Mucosa of gallbladder (tissue), 1 donor: Measurements from ENCODE around the gene REM1. TPM values are rescaled to one million over a fixed set of nuclear protein-coding genes. Genes with fewer than 3 reads are reported as not detected.
"Not testable (repeated sequence)": the region's sequence is repeated elsewhere in the genome, so short reads cannot be mapped to it uniquely, and the experiment has no call there.

ENCODE experiments used
- DNase-seq: peaks from one replicate; pipeline ENCODE4 v3.0.0-alpha.2; 2020; ENCODE audit warnings: low spot score
- total RNA-seq: library from RNA; stranded (reverse); gene quantifications from one replicate; pipeline ENCODE4 v1.2.1, GENCODE V29; 2021
- donor health status: DM: no; HTN: no; CAD: no.

REM1 gene
- total RNA-seq, 1 donor from 2014 or later = 2.3 TPM

GRCh38 chr20:31484001-31484400 lies 8.9 kb downstream of the REM1 start:
- no peak for DNase-seq

GRCh38 chr20:31485450-31486339 lies 10.6 kb downstream of the REM1 start:
- peak; percentile 50 for DNase-seq

- no peak for DNase-seq
These were observed 13.0 kb downstream of the REM1 start for GRCh38 chr20:31488115-31488514.

- DNase-seq = no peak
These were observed 14.1 kb downstream of the REM1 start for GRCh38 chr20:31489152-31489551.

GRCh38 chr20:31490752-31491151 lies 15.7 kb downstream of the REM1 start:
- DNase-seq = no peak

GRCh38 chr20:31494131-31494530 lies 19.0 kb downstream of the REM1 start:
- DNase-seq = no peak

- peak; percentile 35 for DNase-seq
These were observed 21.7 kb downstream of the REM1 start for GRCh38 chr20:31496761-31497295.

GRCh38 chr20:31497838-31498540 lies 22.9 kb downstream of the REM1 start:
- DNase-seq = no peak

GRCh38 chr20:31500527-31500926 lies 25.4 kb downstream of the REM1 start:
- no peak for DNase-seq

- peak; percentile 83 for DNase-seq
These were observed 28.0 kb downstream of the REM1 start for GRCh38 chr20:31502884-31503673.

- no peak for DNase-seq
These were observed 30.8 kb downstream of the REM1 start for GRCh38 chr20:31505903-31506302.

- DNase-seq = no peak
These were observed 33.6 kb downstream of the REM1 start for GRCh38 chr20:31508517-31509244.

- DNase-seq = peak; percentile 92
These were observed 39.3 kb downstream of the REM1 start, which contains the start of gene HM13 for GRCh38 chr20:31514154-31515071. HM13 (plus strand) TSS chr20:31514442; CDS start chr20:31514552, 110 bp downstream.

- DNase-seq = no peak
These were observed 40.1 kb downstream of the REM1 start for GRCh38 chr20:31515072-31515774.

- DNase-seq = no peak
These were observed 40.7 kb downstream of the REM1 start for GRCh38 chr20:31515775-31516107.

GRCh38 chr20:31516166-31516565 lies 41.1 kb downstream of the REM1 start:
- no peak for DNase-seq

GRCh38 chr20:31516651-31517050 lies 41.6 kb downstream of the REM1 start:
- DNase-seq = no peak

- peak; percentile 55 for DNase-seq
These were observed 42.3 kb downstream of the REM1 start for GRCh38 chr20:31517373-31517772.

- DNase-seq = not testable (repeated sequence)
These were observed 46.2 kb downstream of the REM1 start for GRCh38 chr20:31521267-31521666.
